Activated T-cell treated with anti-CD3 and anti-CD28 coated beads, Interleukin-2, amount 50 U/mL, for 24 hours (primary cell): ENCODE measurements around the gene OTUD1.
"Not testable (repeated sequence)": the region's sequence is repeated elsewhere in the genome, so short reads cannot be mapped to it uniquely, and the experiment has no call there.

ENCODE experiments used
- DNase-seq: peaks from one replicate; pipeline ENCODE4 v3.0.0-alpha.2; 2020
- H3K27ac Mint-ChIP-seq: 2 replicates; pipeline ENCODE4 v1.8.0; 2020; ENCODE audit warnings: mild to moderate bottlenecking, mixed read lengths
- H3K27me3 Mint-ChIP-seq: 2 replicates; pipeline ENCODE4 v1.8.0; 2020; ENCODE audit warnings: mixed read lengths
- H3K36me3 Mint-ChIP-seq: 2 replicates; pipeline ENCODE4 v1.8.0; 2020; ENCODE audit warnings: low read depth, mixed read lengths
- H3K4me1 Mint-ChIP-seq: 2 replicates; pipeline ENCODE4 v1.8.0; 2020; ENCODE audit warnings: low read depth, mixed read lengths
- H3K4me3 Mint-ChIP-seq: 2 replicates; pipeline ENCODE4 v1.8.0; 2020; ENCODE audit warnings: mild to moderate bottlenecking, moderate library complexity, mixed read lengths
- H3K9me3 Mint-ChIP-seq: 2 replicates; pipeline ENCODE4 v1.8.0; 2020; ENCODE audit warnings: mixed read lengths

The OTUD1 gene

GRCh38 chr10:23438547-23439451 is at the start of gene OTUD1:
Gene OTUD1 (plus strand): TSS chr10:23439075. CDS start chr10:23439458, 383 bp downstream.
- no peaks in the 10 kb centered on the region for H3K9me3 Mint-ChIP-seq
- H3K4me1 Mint-ChIP-seq: peaks cover 40% of the 10 kb centered on the region
- H3K27me3 Mint-ChIP-seq: no peaks in the 10 kb centered on the region
- DNase-seq: peak; percentile 94
- peak within 1 kb of the TSS; percentile 87 for H3K27ac Mint-ChIP-seq
- peaks cover 30% of the 10 kb centered on the region for H3K36me3 Mint-ChIP-seq
- H3K4me3 Mint-ChIP-seq: peak within 1 kb of the TSS; percentile 93

GRCh38 chr10:23390408-23390807 is 48.5 kb upstream of the OTUD1 start:
- DNase-seq, H3K27me3 Mint-ChIP-seq, H3K27ac Mint-ChIP-seq, H3K9me3 Mint-ChIP-seq, H3K36me3 Mint-ChIP-seq, H3K4me3 Mint-ChIP-seq: not testable (repeated sequence)
- H3K4me1 Mint-ChIP-seq: peaks cover 24% of the 10 kb centered on the region

- H3K27me3 Mint-ChIP-seq: no peaks in the 10 kb centered on the region
- H3K27ac Mint-ChIP-seq: no peak overlapping the region
- peaks cover 24% of the 10 kb centered on the region for H3K4me1 Mint-ChIP-seq
- H3K36me3 Mint-ChIP-seq: no peaks in the 10 kb centered on the region
- no peak overlapping the region for H3K4me3 Mint-ChIP-seq
- no peaks in the 10 kb centered on the region for H3K9me3 Mint-ChIP-seq
- DNase-seq: no peak
Measured at GRCh38 chr10:23390809-23391208, 48.1 kb upstream of the OTUD1 start.

GRCh38 chr10:23391821-23392220 is 47.1 kb upstream of the OTUD1 start:
- no peaks in the 10 kb centered on the region for H3K36me3 Mint-ChIP-seq
- H3K4me1 Mint-ChIP-seq: peaks cover 24% of the 10 kb centered on the region
- no peak for DNase-seq
- no peaks in the 10 kb centered on the region for H3K9me3 Mint-ChIP-seq
- no peaks in the 10 kb centered on the region for H3K27me3 Mint-ChIP-seq
- H3K27ac Mint-ChIP-seq: no peak overlapping the region
- H3K4me3 Mint-ChIP-seq: no peak overlapping the region

GRCh38 chr10:23395017-23395416 is 43.9 kb upstream of the OTUD1 start:
- DNase-seq: no peak
- Mint-ChIP-seq H3K9me3 (no peaks in the 10 kb centered on the region), H3K4me1 (peaks cover 21% of the 10 kb centered on the region), H3K27me3 (no peaks in the 10 kb centered on the region), H3K36me3 (no peaks in the 10 kb centered on the region), H3K4me3 (no peak overlapping the region), H3K27ac (no peak overlapping the region)

- Mint-ChIP-seq H3K4me3 (no peak overlapping the region), H3K27me3 (no peaks in the 10 kb centered on the region), H3K27ac (no peak overlapping the region), H3K4me1 (peaks cover 10% of the 10 kb centered on the region), H3K9me3 (no peaks in the 10 kb centered on the region), H3K36me3 (no peaks in the 10 kb centered on the region)
- DNase-seq: no peak
Measured at GRCh38 chr10:23396695-23397094, 42.2 kb upstream of the OTUD1 start.

- DNase-seq: no peak
- H3K4me3 Mint-ChIP-seq: no peak overlapping the region
- H3K4me1 Mint-ChIP-seq: no peaks in the 10 kb centered on the region
- no peaks in the 10 kb centered on the region for H3K36me3 Mint-ChIP-seq
- H3K27ac Mint-ChIP-seq: no peak overlapping the region
- H3K9me3 Mint-ChIP-seq: no peaks in the 10 kb centered on the region
- H3K27me3 Mint-ChIP-seq: no peaks in the 10 kb centered on the region
Measured at GRCh38 chr10:23399701-23400144, 39.2 kb upstream of the OTUD1 start.

- Mint-ChIP-seq H3K27ac (no peak overlapping the region), H3K4me1 (no peaks in the 10 kb centered on the region), H3K27me3 (no peaks in the 10 kb centered on the region), H3K9me3 (no peaks in the 10 kb centered on the region), H3K36me3 (no peaks in the 10 kb centered on the region), H3K4me3 (no peak overlapping the region)
- DNase-seq: no peak
Measured at GRCh38 chr10:23402856-23403255, 36.0 kb upstream of the OTUD1 start.

GRCh38 chr10:23403278-23403677 is 35.6 kb upstream of the OTUD1 start:
- Mint-ChIP-seq H3K27me3 (no peaks in the 10 kb centered on the region), H3K4me3 (no peak overlapping the region), H3K4me1 (no peaks in the 10 kb centered on the region), H3K9me3 (no peaks in the 10 kb centered on the region), H3K27ac (no peak overlapping the region), H3K36me3 (no peaks in the 10 kb centered on the region)
- no peak for DNase-seq

GRCh38 chr10:23403719-23404118 is 35.2 kb upstream of the OTUD1 start:
- H3K27me3 Mint-ChIP-seq: no peaks in the 10 kb centered on the region
- H3K4me3 Mint-ChIP-seq: no peak overlapping the region
- H3K9me3 Mint-ChIP-seq: no peaks in the 10 kb centered on the region
- no peak overlapping the region for H3K27ac Mint-ChIP-seq
- no peak for DNase-seq
- H3K36me3 Mint-ChIP-seq: no peaks in the 10 kb centered on the region
- H3K4me1 Mint-ChIP-seq: no peaks in the 10 kb centered on the region

- Mint-ChIP-seq H3K27me3 (no peaks in the 10 kb centered on the region), H3K9me3 (no peaks in the 10 kb centered on the region), H3K4me3 (no peak overlapping the region), H3K27ac (no peak overlapping the region), H3K36me3 (no peaks in the 10 kb centered on the region), H3K4me1 (no peaks in the 10 kb centered on the region)
- DNase-seq: no peak
Measured at GRCh38 chr10:23404461-23404980, 34.4 kb upstream of the OTUD1 start.

GRCh38 chr10:23405540-23405939 is 33.3 kb upstream of the OTUD1 start:
- H3K4me3 Mint-ChIP-seq: no peak overlapping the region
- H3K27ac Mint-ChIP-seq: no peak overlapping the region
- no peaks in the 10 kb centered on the region for H3K27me3 Mint-ChIP-seq
- H3K4me1 Mint-ChIP-seq: no peaks in the 10 kb centered on the region
- no peaks in the 10 kb centered on the region for H3K36me3 Mint-ChIP-seq
- no peak for DNase-seq
- H3K9me3 Mint-ChIP-seq: no peaks in the 10 kb centered on the region

GRCh38 chr10:23406409-23406808 is 32.5 kb upstream of the OTUD1 start:
- Mint-ChIP-seq H3K36me3 (no peaks in the 10 kb centered on the region), H3K9me3 (no peaks in the 10 kb centered on the region), H3K4me1 (no peaks in the 10 kb centered on the region), H3K4me3 (no peak overlapping the region), H3K27me3 (no peaks in the 10 kb centered on the region), H3K27ac (no peak overlapping the region)
- DNase-seq: no peak

- H3K36me3 Mint-ChIP-seq: no peaks in the 10 kb centered on the region
- H3K27ac Mint-ChIP-seq: no peak overlapping the region
- no peak overlapping the region for H3K4me3 Mint-ChIP-seq
- H3K9me3 Mint-ChIP-seq: peaks cover 2% of the 10 kb centered on the region
- no peaks in the 10 kb centered on the region for H3K27me3 Mint-ChIP-seq
- DNase-seq: no peak
- peaks cover 14% of the 10 kb centered on the region for H3K4me1 Mint-ChIP-seq
Measured at GRCh38 chr10:23408330-23408976, 30.4 kb upstream of the OTUD1 start.

- H3K36me3 Mint-ChIP-seq: no peaks in the 10 kb centered on the region
- H3K9me3 Mint-ChIP-seq: peaks cover 2% of the 10 kb centered on the region
- peak overlapping the region; percentile 8 for H3K4me3 Mint-ChIP-seq
- H3K4me1 Mint-ChIP-seq: peaks cover 26% of the 10 kb centered on the region
- no peak for DNase-seq
- H3K27me3 Mint-ChIP-seq: no peaks in the 10 kb centered on the region
- H3K27ac Mint-ChIP-seq: peak overlapping the region; percentile 86
Measured at GRCh38 chr10:23412223-23412622, 26.7 kb upstream of the OTUD1 start.
